Right lobe of liver (tissue), 4 donors: ENCODE data around the gene CTTNBP2.

Experiments used
- POLR2A ChIP-seq: fragments of 450-650 bp; IDR thresholded peaks from one replicate; pipeline ENCODE4 v1.6.1; 2017; ENCODE audit warnings: antibody characterized with exemption, mild to moderate bottlenecking
- TF ChIP-seq, protein P1 (sequence below), 4 donors: fragments of 200-600 bp in 3 of 4; fragments of 450-650 bp in 1 of 4; IDR thresholded peaks; one replicate each; pipeline versions ENCODE4 v1.5.1 to v1.8.0; 2016 to 2022; ENCODE audit warnings: antibody characterized with exemption in 4 of 4, mild to moderate bottlenecking in 2 of 4
- donor health status: DM: no; HTN: no; CAD: no.
- donor health status: DM: no; HTN: no; CAD: no.
- donor health status: DM: no; HTN: yes; CAD: no.

DNA sequence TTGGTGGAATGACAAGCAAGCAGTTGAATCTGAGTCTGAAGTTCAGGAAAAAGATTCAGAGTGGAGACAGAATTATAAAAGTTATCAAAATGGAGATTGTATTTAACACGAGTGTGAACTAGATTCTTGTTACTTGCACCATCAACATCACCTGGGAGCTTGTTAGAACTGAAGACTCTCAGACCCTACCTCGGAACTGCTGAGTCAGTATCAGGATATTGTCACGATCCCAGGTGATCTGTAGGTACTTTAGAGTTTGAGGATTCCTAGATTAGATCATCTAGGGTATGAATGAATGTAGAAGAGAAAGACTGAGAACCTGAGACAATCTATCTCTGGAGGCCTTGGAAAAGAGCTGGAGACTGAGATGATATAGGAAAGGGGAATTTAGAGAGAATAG, 194.1 kb downstream of the CTTNBP2 start:
- TF ChIP-seq, protein P1, sequence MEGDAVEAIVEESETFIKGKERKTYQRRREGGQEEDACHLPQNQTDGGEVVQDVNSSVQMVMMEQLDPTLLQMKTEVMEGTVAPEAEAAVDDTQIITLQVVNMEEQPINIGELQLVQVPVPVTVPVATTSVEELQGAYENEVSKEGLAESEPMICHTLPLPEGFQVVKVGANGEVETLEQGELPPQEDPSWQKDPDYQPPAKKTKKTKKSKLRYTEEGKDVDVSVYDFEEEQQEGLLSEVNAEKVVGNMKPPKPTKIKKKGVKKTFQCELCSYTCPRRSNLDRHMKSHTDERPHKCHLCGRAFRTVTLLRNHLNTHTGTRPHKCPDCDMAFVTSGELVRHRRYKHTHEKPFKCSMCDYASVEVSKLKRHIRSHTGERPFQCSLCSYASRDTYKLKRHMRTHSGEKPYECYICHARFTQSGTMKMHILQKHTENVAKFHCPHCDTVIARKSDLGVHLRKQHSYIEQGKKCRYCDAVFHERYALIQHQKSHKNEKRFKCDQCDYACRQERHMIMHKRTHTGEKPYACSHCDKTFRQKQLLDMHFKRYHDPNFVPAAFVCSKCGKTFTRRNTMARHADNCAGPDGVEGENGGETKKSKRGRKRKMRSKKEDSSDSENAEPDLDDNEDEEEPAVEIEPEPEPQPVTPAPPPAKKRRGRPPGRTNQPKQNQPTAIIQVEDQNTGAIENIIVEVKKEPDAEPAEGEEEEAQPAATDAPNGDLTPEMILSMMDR (IDR thresholded peaks at IDR 0.05), result no peak
- TF ChIP-seq POLR2A, result no peak
